OCI-M2 (cell line): ENCODE measurements around the gene DHCR24.
"Not testable (repeated sequence)": the region's sequence is repeated elsewhere in the genome, so short reads cannot be mapped to it uniquely, and the experiment has no call there.

ENCODE experiments used
- DNase-seq: peaks from one replicate; lab custom pipeline; 2025; ENCODE audit not compliant: unreplicated experiment; lab: John Stamatoyannopoulos, UW

DHCR24 gene

GRCh38 chr1:54888080-54888733 lies 1.2 kb upstream of the DHCR24 start:
- DNase-seq = no peak

GRCh38 chr1:54887665-54888071 lies 673 bp upstream of the DHCR24 start:
- no peak for DNase-seq

GRCh38 chr1:54885807-54886723 lies 930 bp downstream of the DHCR24 start:
- DNase-seq = no peak

- DNase-seq = no peak
Measured at GRCh38 chr1:54885237-54885679, 1.7 kb downstream of the DHCR24 start.

GRCh38 chr1:54884768-54885167 lies 2.2 kb downstream of the DHCR24 start:
- no peak for DNase-seq

- DNase-seq = no peak
Measured at GRCh38 chr1:54884135-54884586, 2.8 kb downstream of the DHCR24 start.

- no peak for DNase-seq
Measured at GRCh38 chr1:54883349-54884102, 3.5 kb downstream of the DHCR24 start.

- DNase-seq = no peak
Measured at GRCh38 chr1:54882519-54882918, 4.5 kb downstream of the DHCR24 start.

- DNase-seq = not testable (repeated sequence)
Measured at GRCh38 chr1:54881604-54882003, 5.4 kb downstream of the DHCR24 start.

GRCh38 chr1:54879872-54880271 lies 7.1 kb downstream of the DHCR24 start:
- DNase-seq = no peak

- no peak for DNase-seq
Measured at GRCh38 chr1:54876814-54877213, 10.2 kb downstream of the DHCR24 start.

GRCh38 chr1:54875000-54875399 lies 12.0 kb downstream of the DHCR24 start:
- DNase-seq = no peak

- DNase-seq = no peak
Measured at GRCh38 chr1:54874079-54874830, 12.7 kb downstream of the DHCR24 start.

GRCh38 chr1:54872036-54872331 lies 15.0 kb downstream of the DHCR24 start:
- DNase-seq = no peak

GRCh38 chr1:54871275-54872035 lies 15.5 kb downstream of the DHCR24 start:
- no peak for DNase-seq

GRCh38 chr1:54870869-54871268 lies 16.1 kb downstream of the DHCR24 start:
- no peak for DNase-seq

- no peak for DNase-seq
Measured at GRCh38 chr1:54869173-54869851, 17.7 kb downstream of the DHCR24 start.

- DNase-seq = no peak
Measured at GRCh38 chr1:54867717-54868057, 19.3 kb downstream of the DHCR24 start.

- no peak for DNase-seq
Measured at GRCh38 chr1:54866801-54867716, 19.9 kb downstream of the DHCR24 start.
